Activated CD8-positive, alpha-beta memory T cell treated with anti-CD3 and anti-CD28 coated beads, Interleukin-2, amount 50 U/mL, for 1 hour (primary cell): Measurements from ENCODE around the gene MICU2.

Experiments
- DNase-seq: peaks from one replicate; pipeline ENCODE4 v3.0.0-alpha.2; 2020; ENCODE audit errors: extremely low read depth

The MICU2 gene, protein sequence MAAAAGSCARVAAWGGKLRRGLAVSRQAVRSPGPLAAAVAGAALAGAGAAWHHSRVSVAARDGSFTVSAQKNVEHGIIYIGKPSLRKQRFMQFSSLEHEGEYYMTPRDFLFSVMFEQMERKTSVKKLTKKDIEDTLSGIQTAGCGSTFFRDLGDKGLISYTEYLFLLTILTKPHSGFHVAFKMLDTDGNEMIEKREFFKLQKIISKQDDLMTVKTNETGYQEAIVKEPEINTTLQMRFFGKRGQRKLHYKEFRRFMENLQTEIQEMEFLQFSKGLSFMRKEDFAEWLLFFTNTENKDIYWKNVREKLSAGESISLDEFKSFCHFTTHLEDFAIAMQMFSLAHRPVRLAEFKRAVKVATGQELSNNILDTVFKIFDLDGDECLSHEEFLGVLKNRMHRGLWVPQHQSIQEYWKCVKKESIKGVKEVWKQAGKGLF

DNA sequence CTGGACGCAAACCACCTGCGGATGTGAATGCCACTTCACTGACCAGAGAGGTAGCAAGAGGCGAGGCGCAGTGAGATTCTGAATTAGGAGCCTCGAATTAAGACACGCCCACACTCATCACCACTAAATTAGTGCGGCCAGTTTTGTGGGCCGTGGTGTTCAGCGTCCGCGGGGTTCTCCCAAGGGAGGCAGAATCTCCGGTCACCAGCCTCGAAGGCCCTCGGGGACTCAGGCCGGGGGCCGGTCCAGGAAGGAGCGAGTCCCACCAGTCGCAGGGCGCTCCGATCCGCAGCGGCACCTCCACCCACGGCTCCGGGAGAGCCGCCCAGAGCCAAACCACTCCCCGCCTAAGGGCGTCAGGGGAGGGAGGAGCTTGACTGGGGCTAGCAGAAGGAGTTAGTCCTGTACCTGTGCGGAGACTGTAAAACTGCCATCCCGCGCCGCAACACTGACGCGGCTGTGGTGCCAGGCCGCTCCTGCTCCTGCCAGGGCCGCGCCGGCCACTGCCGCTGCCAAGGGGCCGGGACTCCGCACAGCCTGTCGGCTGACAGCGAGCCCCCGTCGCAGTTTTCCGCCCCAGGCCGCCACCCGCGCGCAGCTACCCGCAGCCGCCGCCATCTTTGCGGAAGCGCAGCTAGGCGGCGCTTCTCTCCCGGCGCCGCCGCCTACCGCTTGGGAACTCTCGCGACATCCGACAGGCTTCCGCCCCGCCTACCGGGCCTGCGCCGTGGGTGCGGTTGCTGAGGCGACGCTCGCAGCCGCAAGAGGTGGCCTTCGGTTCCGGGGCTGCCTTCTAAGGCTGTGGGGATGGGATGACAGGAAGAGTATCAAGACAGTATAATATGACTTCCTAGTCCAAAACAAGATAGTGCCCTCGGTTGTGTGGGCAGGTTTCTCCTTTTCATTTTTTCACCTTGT is at the start of gene MICU2:
TSS of gene MICU2 (minus strand) at position 640 of the 918 bp plus-strand sequence. CDS start at position 618, 22 bp downstream.
- peak; percentile 79 for DNase-seq

DNA sequence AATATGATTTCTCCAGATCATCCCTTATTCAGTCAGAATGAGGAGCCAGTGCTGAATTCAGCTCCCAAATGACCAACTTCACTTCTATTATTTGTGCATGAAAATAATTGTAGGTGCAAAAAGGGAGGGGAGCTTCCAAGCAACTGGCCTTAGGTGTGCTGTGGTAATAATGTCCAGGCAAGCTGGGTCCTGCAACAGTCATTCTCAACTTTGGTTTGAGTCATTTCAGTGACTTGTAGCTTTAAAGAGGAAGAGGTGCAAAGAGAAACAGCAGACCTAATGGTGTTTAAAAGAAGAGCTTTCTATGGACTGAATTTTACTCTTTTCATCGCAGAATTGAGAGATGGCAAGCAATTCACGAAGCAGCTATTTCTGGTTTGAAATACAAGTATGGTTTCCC is 37.7 kb upstream of the MICU2 start:
- DNase-seq, result no peak

DNA sequence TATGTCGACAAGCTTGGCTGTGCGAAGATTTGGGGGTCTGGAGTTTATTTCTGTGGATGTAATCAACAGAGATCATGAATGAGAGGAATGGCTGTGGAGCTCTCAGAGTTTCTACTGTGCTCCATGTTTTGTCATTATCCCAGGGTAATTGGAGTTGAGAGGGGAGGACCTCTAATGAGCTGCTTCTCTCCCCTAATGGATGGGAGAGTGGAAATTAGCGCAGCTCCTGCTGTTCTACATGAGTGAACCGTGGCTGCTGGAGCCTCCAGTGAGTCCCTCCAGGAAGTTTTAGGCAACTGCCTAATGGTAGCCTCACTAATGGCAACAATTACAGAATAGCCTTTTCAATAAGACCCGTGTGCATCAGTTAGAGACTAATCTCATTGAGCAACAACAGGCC is 35.6 kb upstream of the MICU2 start:
- no peak for DNase-seq

DNA sequence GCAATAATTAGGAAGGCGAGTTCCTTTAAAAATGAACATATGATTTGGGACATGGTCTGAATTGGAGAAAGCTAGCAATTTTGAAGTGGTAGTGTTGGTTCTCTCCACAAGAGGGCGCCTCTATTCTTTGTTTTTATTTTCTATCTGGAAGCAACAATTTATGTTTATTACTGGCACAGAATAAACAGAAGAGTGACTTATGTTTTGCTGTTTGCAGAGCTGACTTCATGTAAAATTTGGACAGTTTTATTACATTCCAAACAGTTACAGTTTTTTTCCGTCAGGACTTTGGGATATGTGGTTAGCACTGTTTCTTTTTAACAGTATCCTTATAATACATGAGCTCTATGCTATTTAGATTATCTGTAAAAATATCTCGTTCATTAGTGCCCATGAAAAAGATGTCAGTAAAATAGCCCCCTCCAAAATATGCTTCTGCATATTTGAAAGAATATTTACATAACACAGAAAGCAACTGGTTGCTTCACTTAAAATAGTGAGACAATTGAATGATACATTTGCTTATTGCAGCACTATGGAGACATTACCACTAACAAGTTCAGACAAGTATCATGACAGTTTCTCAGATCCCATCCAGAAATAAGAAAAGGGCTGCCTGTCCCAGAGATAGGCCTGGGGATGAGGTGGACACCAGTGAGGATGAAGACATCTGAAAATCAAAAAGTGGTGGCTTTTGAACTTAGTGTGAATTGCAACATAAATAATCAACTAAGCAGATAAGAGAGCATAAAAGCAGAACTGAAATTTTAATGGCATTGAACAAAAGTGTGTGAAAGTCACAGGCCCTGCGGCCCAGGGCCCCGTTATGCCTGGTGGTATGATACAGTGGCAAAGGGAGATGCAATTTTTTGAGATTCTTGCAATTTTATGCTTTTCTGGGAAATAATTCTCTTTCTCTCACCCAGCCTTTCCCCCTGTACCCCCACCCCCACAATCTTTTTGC is 34.6 kb upstream of the MICU2 start:
- DNase-seq, result no peak

DNA sequence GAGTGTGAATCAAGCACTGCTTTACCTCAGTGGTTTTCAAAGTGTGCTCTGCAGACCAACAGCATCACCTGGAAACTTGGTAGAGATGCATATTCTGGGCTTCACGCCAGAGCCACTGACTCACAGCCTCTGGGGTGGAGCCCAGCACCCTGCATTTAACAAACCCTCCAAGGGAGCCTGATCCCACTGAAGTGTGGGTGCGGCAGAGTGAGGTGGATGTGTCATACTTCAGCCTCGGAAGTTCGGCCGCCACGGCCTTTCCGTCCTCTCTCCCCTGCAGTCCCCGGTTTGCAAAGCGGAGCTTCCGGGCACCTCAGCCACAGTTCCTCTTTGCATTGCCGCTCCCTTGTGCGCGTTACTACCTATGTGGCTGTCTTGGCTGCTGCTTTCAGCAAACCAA is 33.3 kb upstream of the MICU2 start:
- no peak for DNase-seq

DNA sequence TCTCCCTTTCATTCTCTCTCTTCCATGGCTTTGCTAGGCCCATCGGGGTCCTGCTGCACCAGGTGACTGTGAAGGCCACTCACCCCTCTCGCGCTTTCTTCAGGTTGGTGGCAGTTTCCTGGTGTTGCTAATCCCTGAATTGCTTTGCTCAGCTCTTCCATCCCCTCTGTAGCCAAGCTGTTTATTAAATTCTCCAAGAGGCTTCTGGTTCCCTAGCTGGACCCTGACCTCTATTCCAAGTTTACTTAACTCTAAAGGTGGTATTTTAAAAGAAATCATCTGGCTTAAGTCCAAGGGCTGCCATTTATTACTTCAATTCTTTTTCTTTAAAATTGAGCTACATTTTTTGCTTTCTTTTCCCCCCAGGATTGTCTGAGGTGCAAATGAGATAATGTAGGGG is 32.7 kb upstream of the MICU2 start:
- no peak for DNase-seq

DNA sequence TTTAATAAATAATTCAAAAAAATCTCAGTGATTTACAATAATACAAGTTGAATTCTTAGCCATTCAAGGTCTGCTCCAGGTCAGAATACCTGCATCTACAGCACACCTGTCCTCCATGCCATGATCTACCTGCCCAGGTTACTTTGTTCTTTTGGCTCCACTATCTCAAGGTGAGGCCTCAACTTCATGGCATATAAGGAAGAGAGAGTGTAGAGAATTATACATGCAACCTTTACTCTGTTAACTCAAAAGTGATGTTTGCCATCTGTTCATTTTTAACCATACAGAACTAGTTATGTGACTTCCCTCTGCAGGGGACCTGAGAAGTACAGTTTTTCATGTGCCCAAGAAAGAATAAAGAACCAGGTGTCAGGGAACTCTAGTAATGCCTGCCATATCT is 28.2 kb upstream of the MICU2 start:
- no peak for DNase-seq

DNA sequence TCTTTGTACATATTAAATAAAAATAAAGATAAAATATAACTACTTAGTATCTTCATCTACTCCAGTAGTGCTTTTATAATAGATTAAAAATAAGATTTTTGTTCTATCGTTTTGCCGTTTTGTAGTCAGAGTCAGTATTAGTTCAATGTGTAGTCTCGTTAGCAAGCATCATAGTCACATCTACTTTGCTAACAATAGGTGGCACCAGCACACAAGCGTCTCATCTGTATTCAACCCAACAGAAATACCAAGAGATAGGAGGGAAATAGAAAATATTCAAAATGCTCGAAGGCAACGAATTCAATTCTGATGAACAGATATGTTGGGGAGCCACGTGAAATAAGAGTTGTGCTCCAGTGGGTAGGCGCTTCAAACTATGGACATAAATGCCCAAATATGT is 21.4 kb upstream of the MICU2 start:
- DNase-seq, result no peak

DNA sequence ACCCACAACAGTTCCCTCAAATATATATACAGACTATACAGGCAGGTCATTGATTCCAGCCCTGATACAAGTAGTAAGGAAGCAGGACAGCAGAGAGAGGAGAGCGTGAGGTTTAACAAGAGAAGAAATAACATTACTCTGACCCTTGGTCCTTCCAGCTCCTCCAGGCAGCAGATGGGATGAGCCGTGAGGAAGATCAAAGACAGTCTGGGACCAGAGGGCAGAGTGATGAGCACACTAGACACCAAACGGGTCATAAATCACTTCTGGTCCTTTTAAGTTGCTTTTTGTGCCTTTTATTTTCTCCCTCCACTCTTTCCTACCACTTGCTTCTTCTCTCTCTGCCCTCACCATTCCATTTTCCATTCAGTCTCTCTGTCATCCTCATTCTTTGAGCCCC is 16.9 kb upstream of the MICU2 start:
- no peak for DNase-seq

DNA sequence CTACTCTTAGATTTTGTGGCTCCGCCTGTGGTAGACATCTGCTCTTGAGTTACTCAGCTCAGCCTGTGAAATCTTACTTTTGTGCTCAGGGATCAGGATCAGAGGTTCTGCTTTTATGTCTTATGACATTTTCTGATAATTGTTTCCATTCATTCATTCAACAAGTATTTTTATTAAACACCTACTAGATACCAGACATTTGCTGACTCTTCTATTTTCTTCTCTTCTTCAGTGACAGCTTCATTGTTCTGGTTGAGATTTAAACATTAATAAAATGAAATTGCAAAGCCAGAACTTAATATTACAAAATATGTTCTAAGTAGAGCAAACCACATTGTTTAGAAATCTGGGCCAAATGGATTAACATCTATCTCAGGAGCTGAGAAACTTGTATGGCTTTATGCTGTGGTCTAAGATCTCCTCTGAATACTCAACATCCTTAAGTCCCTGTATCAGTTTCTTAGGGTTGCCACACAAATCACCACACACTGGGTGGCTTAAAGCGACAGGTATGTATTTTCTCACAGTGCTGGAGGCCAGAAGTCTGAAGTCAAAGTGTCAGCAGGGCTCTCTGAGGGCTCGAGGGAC is 15.8 kb upstream of the MICU2 start:
- no peak for DNase-seq

DNA sequence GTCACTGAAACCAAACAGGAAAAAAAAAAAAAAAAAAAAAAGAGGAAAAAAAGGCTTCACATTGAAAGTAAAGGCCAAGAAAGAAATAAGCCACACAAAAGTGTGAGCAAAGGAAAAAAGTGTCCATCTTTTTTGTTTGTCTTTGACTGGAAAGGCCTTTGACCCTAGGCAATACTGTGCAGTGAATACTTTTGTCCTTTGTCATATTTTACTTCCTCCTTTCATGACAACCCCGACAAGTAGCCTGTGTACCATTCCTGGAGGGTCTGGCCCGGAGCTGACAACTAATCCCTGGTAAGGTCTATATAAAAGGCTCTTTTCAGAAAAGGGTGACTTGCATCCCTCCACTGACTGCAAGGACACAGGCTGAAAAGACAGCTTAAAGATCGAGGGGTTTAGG is 12.9 kb upstream of the MICU2 start:
- no peak for DNase-seq

DNA sequence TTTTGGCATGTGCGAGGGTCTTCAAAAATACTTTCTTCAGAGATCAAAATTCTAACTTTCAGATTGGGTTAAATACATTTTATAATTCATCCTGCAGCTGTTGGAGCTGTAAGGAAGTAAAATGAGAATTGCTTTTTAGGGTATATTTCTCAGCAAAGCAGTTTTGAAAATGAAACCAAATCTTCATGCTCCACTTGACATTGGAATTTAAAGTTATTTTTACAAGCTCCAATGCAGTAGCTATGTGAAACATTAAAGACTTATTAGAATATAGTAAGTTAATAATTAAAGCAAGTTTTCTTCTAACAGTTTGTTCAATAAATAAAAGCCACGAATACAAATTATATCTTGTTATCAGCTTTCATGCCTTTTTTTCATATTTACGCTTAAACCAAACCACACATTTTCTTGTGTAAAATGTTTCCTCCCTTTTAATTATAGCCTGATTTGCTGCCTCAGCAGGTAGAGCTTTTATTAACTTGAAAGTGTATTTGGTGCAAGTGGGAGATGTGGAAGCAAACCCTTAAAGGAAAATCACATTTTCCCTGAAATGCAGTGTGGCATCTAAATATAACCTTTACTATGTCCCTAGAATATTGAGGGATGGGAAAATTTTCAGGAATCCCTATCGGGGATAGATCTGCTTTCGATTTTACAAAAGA is 12.4 kb upstream of the MICU2 start:
- DNase-seq, result no peak

DNA sequence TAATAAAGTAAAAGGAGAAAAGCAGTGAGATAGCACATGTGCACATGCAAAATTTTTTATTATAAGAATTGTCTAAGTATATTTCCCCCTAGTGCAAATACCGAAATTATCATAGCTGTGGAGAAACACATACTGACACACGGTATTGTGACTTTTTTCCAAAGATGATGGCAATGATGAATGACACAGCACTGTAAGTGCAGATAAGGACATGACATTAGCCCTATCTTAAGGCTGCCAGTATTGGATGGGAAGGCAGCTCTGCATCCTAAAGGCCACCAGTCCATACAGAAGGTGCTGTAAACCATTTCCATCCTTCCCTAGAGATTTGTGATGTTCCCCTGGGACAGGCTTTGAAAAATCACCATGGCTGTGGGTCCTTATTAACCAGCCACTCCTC is 11.5 kb upstream of the MICU2 start:
- no peak for DNase-seq

DNA sequence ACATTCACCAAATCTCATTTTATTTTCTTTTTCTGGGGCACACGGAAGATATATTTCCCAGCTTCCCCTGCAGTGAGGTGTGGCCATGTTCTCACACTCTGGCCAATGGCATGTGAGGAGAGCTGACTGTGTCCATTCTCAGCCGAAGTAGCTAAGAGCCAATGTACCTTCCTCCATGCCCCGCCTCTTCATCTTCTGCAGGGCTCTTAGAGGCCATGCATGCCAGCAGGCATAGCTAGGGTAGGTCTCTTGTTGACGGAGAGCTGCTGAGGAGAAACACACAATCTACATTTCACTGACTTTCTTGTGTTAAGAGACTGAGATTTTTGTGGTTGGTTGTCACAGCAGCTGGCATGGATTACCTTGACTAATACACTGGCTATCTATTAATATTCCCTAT is 9.8 kb upstream of the MICU2 start:
- no peak for DNase-seq

DNA sequence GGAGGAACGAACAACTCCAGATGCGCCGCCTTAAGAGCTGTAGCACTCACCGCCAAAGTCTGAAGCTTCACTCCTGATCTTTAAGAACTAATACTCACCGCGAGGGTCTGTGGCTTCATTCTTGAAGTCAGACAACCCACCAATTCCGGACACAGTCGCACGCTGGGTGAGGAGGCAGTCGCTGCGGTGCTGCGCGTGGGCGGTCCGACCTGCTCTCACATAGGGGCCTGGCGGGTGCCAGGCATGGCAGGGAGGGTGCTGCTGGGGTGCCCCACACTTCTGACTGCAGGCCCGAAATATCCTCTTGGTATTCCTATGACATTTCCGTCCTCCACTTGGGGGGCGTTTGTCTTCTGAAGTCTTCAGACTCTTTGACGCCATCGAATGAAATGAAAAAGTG is 7.4 kb upstream of the MICU2 start:
- DNase-seq, result no peak

DNA sequence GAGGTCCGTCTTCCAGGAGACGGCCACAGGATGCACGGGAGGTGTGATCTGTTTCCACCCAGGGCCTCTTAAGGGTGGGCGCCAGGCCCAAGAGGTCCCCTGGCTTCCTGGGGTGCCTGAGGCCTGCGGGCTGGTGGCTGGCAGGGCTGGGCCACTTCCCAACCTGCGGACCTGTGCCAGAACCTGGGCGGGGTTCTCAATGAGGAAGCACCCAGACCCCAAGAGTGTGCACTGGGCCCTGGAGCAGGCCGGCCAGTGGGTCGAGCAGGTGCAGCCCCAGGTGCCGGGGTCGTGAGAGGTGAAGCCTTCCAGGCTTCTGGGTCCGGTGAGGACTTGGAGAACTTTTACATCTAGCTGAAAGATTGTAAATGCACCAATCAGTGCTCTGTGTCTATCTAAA is 6.7 kb upstream of the MICU2 start:
- no peak for DNase-seq

DNA sequence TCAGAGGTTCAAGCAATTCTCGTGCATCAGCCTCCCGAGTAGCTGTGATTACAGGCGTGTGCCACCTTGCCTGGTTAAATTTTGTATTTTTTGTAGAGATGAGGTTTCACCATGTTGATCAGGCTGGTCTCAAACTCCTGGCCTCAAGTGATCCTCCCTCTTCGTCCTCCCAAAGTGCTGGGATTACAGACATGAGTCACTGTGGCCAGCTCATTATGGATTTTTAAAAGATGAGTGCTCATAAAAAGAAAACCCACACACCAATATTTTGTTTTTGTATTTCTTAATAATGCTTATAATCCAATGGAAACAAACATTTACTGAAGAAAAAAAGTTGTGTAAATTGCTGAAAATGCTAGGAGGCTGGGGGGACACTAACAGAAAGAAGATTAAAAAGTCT is 5.0 kb upstream of the MICU2 start:
- DNase-seq, result no peak

DNA sequence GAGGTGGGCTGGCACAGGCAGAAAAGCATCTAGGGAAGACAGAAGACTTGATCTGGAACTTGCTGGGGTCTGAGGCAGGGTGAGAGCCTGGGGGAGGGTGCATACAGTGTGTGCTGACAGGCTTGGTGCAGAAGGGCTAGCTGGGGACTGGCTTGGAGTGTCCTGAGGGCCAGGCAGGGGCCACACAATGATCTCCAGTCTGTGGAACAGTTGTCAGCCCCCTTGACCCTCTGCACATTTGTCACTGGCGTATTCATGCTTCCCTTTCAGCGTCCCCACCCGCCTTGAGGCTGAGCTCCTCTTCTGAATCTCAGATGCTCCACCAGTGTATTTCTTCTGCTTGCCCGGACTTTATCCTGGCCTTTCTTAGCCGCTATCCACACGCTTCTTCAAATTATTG is 2.8 kb upstream of the MICU2 start:
- DNase-seq, result no peak

DNA sequence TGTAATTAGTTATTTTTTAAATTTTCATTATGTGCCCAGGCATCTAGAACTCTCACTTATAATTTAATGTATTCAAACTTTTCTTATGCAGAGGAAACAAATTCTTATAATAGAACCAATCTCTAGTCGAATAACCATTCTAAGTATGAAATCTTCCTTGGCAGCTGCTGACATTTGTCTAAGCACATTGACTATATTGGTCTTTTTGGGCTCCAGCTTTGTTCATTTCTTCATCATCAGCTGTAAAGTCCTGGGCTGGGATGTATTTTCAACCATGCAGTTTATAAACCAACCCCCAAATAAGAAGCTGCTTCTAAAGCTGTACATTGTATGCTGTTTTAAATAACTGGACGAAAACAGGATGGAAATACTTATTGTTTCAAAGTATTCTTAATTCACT is 2.3 kb upstream of the MICU2 start:
- no peak for DNase-seq

DNA sequence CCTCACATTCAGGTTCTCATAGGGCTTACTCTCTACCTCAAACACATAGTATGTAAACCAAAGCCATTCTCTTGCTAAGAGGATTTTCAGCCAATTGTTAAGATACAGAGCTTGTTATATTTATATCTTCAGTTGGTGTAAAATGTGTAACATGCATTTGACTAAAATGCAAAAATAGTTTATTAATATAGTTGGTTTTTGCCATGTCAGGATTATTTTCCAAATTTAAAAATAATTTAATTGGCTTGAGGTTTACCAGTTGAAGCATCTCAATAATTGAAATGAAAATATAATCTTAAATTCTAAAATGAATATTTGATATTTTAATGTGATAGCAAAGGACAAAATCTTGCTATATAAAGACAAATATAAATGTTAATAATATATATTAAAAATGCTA is 7.2 kb downstream of the MICU2 start:
- no peak for DNase-seq

DNA sequence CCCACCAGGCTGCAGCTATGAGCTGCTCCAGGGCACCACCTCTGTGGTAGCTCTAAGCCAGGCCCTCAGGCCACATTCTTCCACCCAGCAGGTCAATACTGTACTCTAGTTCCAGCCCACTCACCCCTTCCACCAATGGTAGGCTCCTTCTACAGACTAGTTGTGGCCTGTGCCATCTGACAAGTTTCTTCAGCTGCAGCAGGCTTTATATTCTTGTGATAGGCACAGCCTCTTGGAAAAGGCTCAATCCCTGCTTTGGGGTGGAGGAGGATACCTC is 8.5 kb downstream of the MICU2 start:
- DNase-seq, result no peak
